ENCODE results near the gene AATF. TPM values are rescaled to one million over a fixed set of nuclear protein-coding genes. Genes with fewer than 3 reads are reported as not detected.

AATF gene
- total RNA-seq, 1 donor from 2014 or later: 22.5 TPM

- Mint-ChIP-seq H3K4me1 (ENCODE audit: low read depth, unreplicated experiment) (no peaks in the 10 kb centered on the region), H3K4me3 (ENCODE audit: unreplicated experiment) (no peak overlapping the region), H3K27me3 (ENCODE audit: unreplicated experiment) (no peaks in the 10 kb centered on the region), H3K27ac (ENCODE audit: unreplicated experiment) (no peak overlapping the region), H3K9me3 (ENCODE audit: unreplicated experiment) (no peaks in the 10 kb centered on the region), H3K36me3 (ENCODE audit: unreplicated experiment) (peaks cover 1% of the 10 kb centered on the region)
- no peak for DNase-seq
- TF ChIP-seq CTCF (IDR thresholded peaks at IDR 0.05; ENCODE audit: partially characterized antibody, unreplicated experiment): no peak
Observed at GRCh38 chr17:37026531-37026869, 77.7 kb downstream of the AATF start.

GRCh38 chr17:37028040-37028439 lies 79.3 kb downstream of the AATF start:
- H3K36me3 Mint-ChIP-seq (ENCODE audit: unreplicated experiment): peaks cover 5% of the 10 kb centered on the region
- no peak for TF ChIP-seq CTCF (IDR thresholded peaks at IDR 0.05; ENCODE audit: partially characterized antibody, unreplicated experiment)
- no peak for DNase-seq
- no peaks in the 10 kb centered on the region for H3K27me3 Mint-ChIP-seq (ENCODE audit: unreplicated experiment)
- no peaks in the 10 kb centered on the region for H3K9me3 Mint-ChIP-seq (ENCODE audit: unreplicated experiment)
- H3K4me3 Mint-ChIP-seq (ENCODE audit: unreplicated experiment): no peak overlapping the region
- no peaks in the 10 kb centered on the region for H3K4me1 Mint-ChIP-seq (ENCODE audit: low read depth, unreplicated experiment)
- H3K27ac Mint-ChIP-seq (ENCODE audit: unreplicated experiment): no peak overlapping the region

DNA sequence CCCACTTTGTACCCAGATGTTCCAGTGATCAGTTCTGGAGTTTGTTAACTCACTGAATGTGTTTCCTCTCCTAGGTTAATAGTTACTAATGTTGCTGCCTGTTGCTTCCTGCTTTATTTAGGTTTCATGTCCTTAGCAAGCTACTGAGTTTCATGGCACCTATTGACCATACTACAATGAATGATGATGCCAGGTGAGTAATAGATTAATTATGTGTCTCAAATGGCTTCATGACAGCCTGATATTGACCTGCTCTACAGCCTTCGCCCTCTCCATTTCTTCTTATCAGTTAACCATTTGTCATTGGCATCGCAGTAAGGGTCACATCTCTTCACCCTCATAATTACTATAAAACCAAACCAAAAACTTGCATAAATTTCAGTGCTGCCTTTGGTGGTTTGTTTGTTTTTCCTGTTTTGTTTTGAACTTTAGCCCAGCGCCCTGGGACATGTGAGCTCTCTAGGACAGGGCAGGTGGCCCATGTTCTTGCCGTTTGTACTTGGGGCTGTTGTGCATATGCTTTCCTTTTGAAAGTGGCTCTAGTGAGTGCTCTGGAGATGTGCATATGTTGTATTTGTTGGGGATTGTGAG lies 82.8 kb downstream of the AATF start:
- peaks cover 5% of the 10 kb centered on the region for H3K36me3 Mint-ChIP-seq (ENCODE audit: unreplicated experiment)
- no peak for DNase-seq
- no peaks in the 10 kb centered on the region for H3K4me1 Mint-ChIP-seq (ENCODE audit: low read depth, unreplicated experiment)
- H3K9me3 Mint-ChIP-seq (ENCODE audit: unreplicated experiment): no peaks in the 10 kb centered on the region
- H3K4me3 Mint-ChIP-seq (ENCODE audit: unreplicated experiment): no peak overlapping the region
- no peak overlapping the region for H3K27ac Mint-ChIP-seq (ENCODE audit: unreplicated experiment)
- H3K27me3 Mint-ChIP-seq (ENCODE audit: unreplicated experiment): no peaks in the 10 kb centered on the region
- TF ChIP-seq CTCF (IDR thresholded peaks at IDR 0.05; ENCODE audit: partially characterized antibody, unreplicated experiment): no peak

- no peak for TF ChIP-seq CTCF (IDR thresholded peaks at IDR 0.05; ENCODE audit: partially characterized antibody, unreplicated experiment)
- H3K9me3 Mint-ChIP-seq (ENCODE audit: unreplicated experiment): no peaks in the 10 kb centered on the region
- no peak for DNase-seq
- H3K4me1 Mint-ChIP-seq (ENCODE audit: low read depth, unreplicated experiment): no peaks in the 10 kb centered on the region
- peaks cover 9% of the 10 kb centered on the region for H3K36me3 Mint-ChIP-seq (ENCODE audit: unreplicated experiment)
- H3K4me3 Mint-ChIP-seq (ENCODE audit: unreplicated experiment): no peak overlapping the region
- no peak overlapping the region for H3K27ac Mint-ChIP-seq (ENCODE audit: unreplicated experiment)
- H3K27me3 Mint-ChIP-seq (ENCODE audit: unreplicated experiment): no peaks in the 10 kb centered on the region
Observed at GRCh38 chr17:37037590-37038155, 88.9 kb downstream of the AATF start.

- Mint-ChIP-seq H3K4me1 (ENCODE audit: low read depth, unreplicated experiment) (no peaks in the 10 kb centered on the region), H3K27me3 (ENCODE audit: unreplicated experiment) (no peaks in the 10 kb centered on the region), H3K9me3 (ENCODE audit: unreplicated experiment) (no peaks in the 10 kb centered on the region), H3K27ac (ENCODE audit: unreplicated experiment) (no peak overlapping the region), H3K4me3 (ENCODE audit: unreplicated experiment) (no peak overlapping the region), H3K36me3 (ENCODE audit: unreplicated experiment) (peaks cover 9% of the 10 kb centered on the region)
- TF ChIP-seq CTCF (IDR thresholded peaks at IDR 0.05; ENCODE audit: partially characterized antibody, unreplicated experiment): no peak
- DNase-seq: no peak
Observed at GRCh38 chr17:37039269-37039668, 90.5 kb downstream of the AATF start.
